Left lung (tissue), 10 donors: ENCODE results near the gene PRLR. TPM values are rescaled to one million over a fixed set of nuclear protein-coding genes. Genes with fewer than 3 reads are reported as not detected.

Source experiments
- ATAC-seq: fragments of 200-7000 bp; cut with Tn5 transposase; one replicate; pipeline ENCODE4 v1.9.1; 2020; ENCODE audit warnings: moderate library complexity
- DNase-seq, 4 donors: peaks; one replicate each; pipeline ENCODE4 v3.0.0-alpha.2; 2013 to 2020
- H3K27ac ChIP-seq, 2 donors: fragments of 200-600 bp; sonication (generic) in 1 of 2; one replicate each; pipeline versions ENCODE4 v1.5.0 to v1.8.0; 2020 to 2021
- H3K27me3 ChIP-seq, 2 donors: fragments of 200-600 bp; sonication (generic) in 1 of 2; one replicate each; pipeline versions ENCODE4 v1.5.0 to v1.8.0; 2020 to 2021
- H3K36me3 ChIP-seq, 2 donors: fragments of 200-600 bp; sonication (generic) in 1 of 2; one replicate each; pipeline versions ENCODE4 v1.5.0 to v1.8.0; 2020 to 2021
- H3K4me1 ChIP-seq, 2 donors: fragments of 200-600 bp; one replicate each; pipeline ENCODE4 v1.8.0; 2021
- H3K4me3 ChIP-seq, 2 donors: fragments of 200-600 bp; sonication (generic) in 1 of 2; one replicate each; pipeline versions ENCODE4 v1.5.0 to v1.8.0; 2020 to 2021; ENCODE audit warnings: mild to moderate bottlenecking in 1 of 2
- H3K9me3 ChIP-seq, 2 donors: fragments of 200-600 bp; sonication (generic) in 1 of 2; one replicate each; pipeline versions ENCODE4 v1.5.0 to v1.8.0; 2020 to 2021
- CTCF ChIP-seq, 2 donors: fragments of 200-600 bp; sonication (generic) in 1 of 2; IDR thresholded peaks; one replicate each; pipeline versions ENCODE4 v1.5.0 to v1.8.0; 2021; ENCODE audit warnings: antibody characterized with exemption in 2 of 2
- intact Hi-C, 2 donors: fragments of 100-400 bp; cut with DNase I; formaldehyde crosslinking; loops; one replicate each; pipeline versions ENCODE4 v1.11.2 to v1.14.2; 2022
- polyA plus RNA-seq, 6 donors: library from polyadenylated mRNA; unstranded; fragments of 120-200 nt; gene quantifications; one replicate each; pipeline ENCODE4 v1.2.1, GENCODE V29; 2013; ENCODE audit not compliant: insufficient read length in 6 of 6
- total RNA-seq, 2 donors: library from RNA; stranded (reverse); fragmentation: NEBNext Ultra II Directional; extraction: Animal tissue kit (Norgen Biotek cat#: 25700); gene quantifications; one replicate each; pipeline ENCODE4 v1.2.1, GENCODE V29; 2021
- donor health status: DM: no; HTN: yes; CAD: no.
- donor health status: DM: no; HTN: no; CAD: no.

PRLR gene
- total and polyA plus RNA-seq, 8 donors, result 0.84 to 4.1 (median 2.5) TPM

- Histone ChIP-seq H3K36me3 (no peaks in the 10 kb centered on the region), H3K4me1 (no peaks in the 10 kb centered on the region), H3K27me3 (no peaks in the 10 kb centered on the region), H3K9me3 (no peaks in the 10 kb centered on the region), H3K4me3 (no peak overlapping the region), H3K27ac (no peak overlapping the region)
- no peak for DNase-seq
- intact Hi-C loops, result no loop called here
- no peak for TF ChIP-seq CTCF (IDR thresholded peaks at IDR 0.05)
- no peak for ATAC-seq
Measured at GRCh38 chr5:35015063-35015462, 215.2 kb downstream of the PRLR start.

GRCh38 chr5:35012796-35013195, 217.5 kb downstream of the PRLR start:
- intact Hi-C loops, result no loop called here
- Histone ChIP-seq H3K4me3 (no peak overlapping the region), H3K9me3 (no peaks in the 10 kb centered on the region), H3K36me3 (no peaks in the 10 kb centered on the region), H3K27ac (no peak overlapping the region), H3K4me1 (no peaks in the 10 kb centered on the region), H3K27me3 (no peaks in the 10 kb centered on the region)
- ATAC-seq, result no peak
- peak in 1 of 4 donors; percentile 33 for DNase-seq
- no peak for TF ChIP-seq CTCF (IDR thresholded peaks at IDR 0.05)

- intact Hi-C loops, result no loop called here
- no peak for DNase-seq
- ATAC-seq, result no peak
- no peaks in the 10 kb centered on the region for H3K36me3 ChIP-seq
- TF ChIP-seq CTCF (IDR thresholded peaks at IDR 0.05), result no peak
- H3K4me3 ChIP-seq, result no peak overlapping the region
- H3K27ac ChIP-seq, result no peak overlapping the region
- no peaks in the 10 kb centered on the region for H3K4me1 ChIP-seq
- no peaks in the 10 kb centered on the region for H3K9me3 ChIP-seq
- H3K27me3 ChIP-seq, result no peaks in the 10 kb centered on the region
Measured at GRCh38 chr5:35012365-35012764, 217.9 kb downstream of the PRLR start.

GRCh38 chr5:35010676-35011075, 219.6 kb downstream of the PRLR start:
- DNase-seq (no peak), ATAC-seq (no peak)
- Histone ChIP-seq H3K9me3 (no peaks in the 10 kb centered on the region), H3K27ac (no peak overlapping the region), H3K36me3 (no peaks in the 10 kb centered on the region), H3K27me3 (no peaks in the 10 kb centered on the region), H3K4me1 (no peaks in the 10 kb centered on the region), H3K4me3 (no peak overlapping the region)
- TF ChIP-seq CTCF (IDR thresholded peaks at IDR 0.05), result no peak
- intact Hi-C loops, result no loop called here

- Histone ChIP-seq H3K27me3 (no peaks in the 10 kb centered on the region), H3K9me3 (no peaks in the 10 kb centered on the region), H3K27ac (no peak overlapping the region), H3K36me3 (no peaks in the 10 kb centered on the region), H3K4me3 (no peak overlapping the region), H3K4me1 (no peaks in the 10 kb centered on the region)
- intact Hi-C loops, result no loop called here
- TF ChIP-seq CTCF (IDR thresholded peaks at IDR 0.05), result no peak
- ATAC-seq (no peak), DNase-seq (no peak)
Measured at GRCh38 chr5:35009657-35010056, 220.6 kb downstream of the PRLR start.
